Measurements from ENCODE around the gene PANK1. TPM values are rescaled to one million over a fixed set of nuclear protein-coding genes. Genes with fewer than 3 reads are reported as not detected.

PANK1 gene
- total and polyA plus RNA-seq, 2 experiments from 2014 or later, result 21.6 to 55.5 TPM

- 83% methylated on average over 4 of the region's 4 CpGs for WGBS (ENCODE audit: low lambda C conversion rate, missing lambda C conversion rate)
- TF ChIP-seq EZH2phosphoT487 (IDR thresholded peaks at IDR 0.05; ENCODE audit: low read depth, severe bottlenecking, unreplicated experiment) (no peak), EZH2 (IDR thresholded peaks at IDR 0.05; ENCODE audit: borderline replicate concordance) (no peak)
- TF ChIP-seq, protein P1, sequence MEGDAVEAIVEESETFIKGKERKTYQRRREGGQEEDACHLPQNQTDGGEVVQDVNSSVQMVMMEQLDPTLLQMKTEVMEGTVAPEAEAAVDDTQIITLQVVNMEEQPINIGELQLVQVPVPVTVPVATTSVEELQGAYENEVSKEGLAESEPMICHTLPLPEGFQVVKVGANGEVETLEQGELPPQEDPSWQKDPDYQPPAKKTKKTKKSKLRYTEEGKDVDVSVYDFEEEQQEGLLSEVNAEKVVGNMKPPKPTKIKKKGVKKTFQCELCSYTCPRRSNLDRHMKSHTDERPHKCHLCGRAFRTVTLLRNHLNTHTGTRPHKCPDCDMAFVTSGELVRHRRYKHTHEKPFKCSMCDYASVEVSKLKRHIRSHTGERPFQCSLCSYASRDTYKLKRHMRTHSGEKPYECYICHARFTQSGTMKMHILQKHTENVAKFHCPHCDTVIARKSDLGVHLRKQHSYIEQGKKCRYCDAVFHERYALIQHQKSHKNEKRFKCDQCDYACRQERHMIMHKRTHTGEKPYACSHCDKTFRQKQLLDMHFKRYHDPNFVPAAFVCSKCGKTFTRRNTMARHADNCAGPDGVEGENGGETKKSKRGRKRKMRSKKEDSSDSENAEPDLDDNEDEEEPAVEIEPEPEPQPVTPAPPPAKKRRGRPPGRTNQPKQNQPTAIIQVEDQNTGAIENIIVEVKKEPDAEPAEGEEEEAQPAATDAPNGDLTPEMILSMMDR (IDR thresholded peaks at IDR 0.05; ENCODE audit: poor library complexity), result no peak
- Histone ChIP-seq H3K4me2 (no peak overlapping the region), H4K20me1 (ENCODE audit: insufficient read depth, poor library complexity, severe bottlenecking) (no peaks in the 10 kb centered on the region), H3K9me2 (replicated peaks; ENCODE audit: insufficient read depth) (no peaks in the 10 kb centered on the region), H3K27me3 (no peaks in the 10 kb centered on the region), H3K79me2 (peaks cover 83% of the 10 kb centered on the region), H2AFZ (no peak overlapping the region), H3K36me3 (replicated peaks; ENCODE audit: insufficient read depth, low read depth) (no peaks in the 10 kb centered on the region), H3K9me3 (ENCODE audit: low read depth) (no peaks in the 10 kb centered on the region), H3K27ac (no peak overlapping the region), H3K4me1 (ENCODE audit: insufficient read depth) (no peaks in the 10 kb centered on the region), H3K4me3 (no peak overlapping the region)
- no peak for DNase-seq (ENCODE audit: low spot score)
Observed at GRCh38 chr10:89625041-89625765, 19.8 kb downstream of the PANK1 start.

DNA sequence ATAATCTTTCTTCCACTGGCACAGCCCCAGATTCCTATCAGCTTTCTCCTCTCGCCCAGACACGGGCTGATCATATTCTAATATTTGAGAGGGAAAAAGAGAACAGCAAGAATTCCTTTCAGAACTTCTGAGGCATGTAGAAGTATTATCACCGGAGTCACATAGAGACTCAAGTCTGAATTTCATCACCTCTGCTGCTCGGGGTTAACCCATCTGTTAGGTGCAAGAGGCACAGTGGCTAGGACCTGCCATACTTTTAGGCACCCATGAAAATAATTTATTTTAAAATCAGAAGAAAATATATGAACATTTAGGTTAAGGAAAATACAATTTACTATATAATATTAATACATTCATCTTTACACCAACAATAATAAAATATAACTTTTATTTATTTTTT, 21.0 kb downstream of the PANK1 start:
- Histone ChIP-seq H3K4me1 (ENCODE audit: insufficient read depth) (no peaks in the 10 kb centered on the region), H3K9me2 (replicated peaks; ENCODE audit: insufficient read depth) (no peaks in the 10 kb centered on the region), H3K4me3 (no peak overlapping the region), H3K9me3 (ENCODE audit: low read depth) (no peaks in the 10 kb centered on the region), H3K27ac (no peak overlapping the region), H4K20me1 (ENCODE audit: insufficient read depth, poor library complexity, severe bottlenecking) (no peaks in the 10 kb centered on the region), H2AFZ (no peak overlapping the region), H3K27me3 (no peaks in the 10 kb centered on the region), H3K36me3 (replicated peaks; ENCODE audit: insufficient read depth, low read depth) (no peaks in the 10 kb centered on the region), H3K4me2 (no peak overlapping the region), H3K79me2 (peaks cover 74% of the 10 kb centered on the region)
- DNase-seq (ENCODE audit: low spot score), result no peak
- TF ChIP-seq, protein P1 (IDR thresholded peaks at IDR 0.05; ENCODE audit: poor library complexity), result no peak
- TF ChIP-seq EZH2phosphoT487 (IDR thresholded peaks at IDR 0.05; ENCODE audit: low read depth, severe bottlenecking, unreplicated experiment) (no peak), EZH2 (IDR thresholded peaks at IDR 0.05; ENCODE audit: borderline replicate concordance) (no peak)
- 95% methylated on average over 4 of the region's 4 CpGs for WGBS (ENCODE audit: low lambda C conversion rate, missing lambda C conversion rate)

DNA sequence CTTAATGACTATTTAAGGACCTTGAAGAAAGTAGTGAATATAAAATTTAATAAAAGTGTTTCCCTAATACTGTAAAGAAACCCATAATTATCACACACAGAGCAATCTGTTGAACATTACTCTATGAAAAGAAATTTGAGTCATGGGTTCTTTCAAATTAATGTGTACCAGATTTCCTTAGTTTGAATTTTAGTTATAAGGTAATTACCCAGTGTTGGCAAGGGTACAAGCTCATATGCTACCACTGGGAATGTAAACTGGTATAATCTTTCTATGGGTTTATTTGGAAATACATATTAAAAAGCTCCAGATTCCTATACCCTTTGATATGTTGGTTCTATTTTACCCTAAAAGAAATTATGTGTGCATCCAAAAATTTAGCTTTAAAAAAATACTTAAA, 22.9 kb downstream of the PANK1 start:
- TF ChIP-seq EZH2 (IDR thresholded peaks at IDR 0.05; ENCODE audit: borderline replicate concordance) (no peak), EZH2phosphoT487 (IDR thresholded peaks at IDR 0.05; ENCODE audit: low read depth, severe bottlenecking, unreplicated experiment) (no peak)
- TF ChIP-seq, protein P1 (IDR thresholded peaks at IDR 0.05; ENCODE audit: poor library complexity), result no peak
- Histone ChIP-seq H3K4me1 (ENCODE audit: insufficient read depth) (no peaks in the 10 kb centered on the region), H3K79me2 (peaks cover 62% of the 10 kb centered on the region), H3K4me2 (no peak overlapping the region), H4K20me1 (ENCODE audit: insufficient read depth, poor library complexity, severe bottlenecking) (no peaks in the 10 kb centered on the region), H3K9me2 (replicated peaks; ENCODE audit: insufficient read depth) (no peaks in the 10 kb centered on the region), H3K36me3 (replicated peaks; ENCODE audit: insufficient read depth, low read depth) (no peaks in the 10 kb centered on the region), H3K4me3 (no peak overlapping the region), H3K27ac (no peak overlapping the region), H3K27me3 (no peaks in the 10 kb centered on the region), H3K9me3 (ENCODE audit: low read depth) (no peaks in the 10 kb centered on the region), H2AFZ (no peak overlapping the region)
- no peak for DNase-seq (ENCODE audit: low spot score)
